HCT116 (cell line): ENCODE data around the gene ZNF501. TPM values are rescaled to one million over a fixed set of nuclear protein-coding genes. Genes with fewer than 3 reads are reported as not detected.

Source experiments
- ATAC-seq: fragments of 200-7000 bp; cut with Tn5 transposase; 2 replicates; pipeline ENCODE4 v1.9.1; 2020; ENCODE audit warnings: mild to moderate bottlenecking, moderate library complexity
- BruUV-seq: library from RNA; stranded (reverse); fragments of 400-500 nt; replicated peaks from 2 replicates; lab custom pipeline; 2021; lab: Mats Ljungman, UMichigan
- CTCF ChIA-PET: fragments of 300-600 bp; sonication (Branson Sonifier 250); formaldehyde crosslinking; loops from one replicate; lab custom pipeline; 2021; ENCODE audit warnings: antibody characterized with exemption; lab: Charles Lee
- POLR2A ChIA-PET: fragments of 300-600, 350-600 bp; sonication (Branson Sonifier 250); formaldehyde crosslinking; loops from one replicate; lab custom pipeline; 2021; ENCODE audit warnings: antibody characterized with exemption; lab: Charles Lee
- RAD21 ChIA-PET, 2 experiments: fragments of 300-600 bp; sonication (Branson Sonifier 250); formaldehyde crosslinking; loops; one replicate each; lab custom pipeline; 2023; ENCODE audit warnings: low total read pairs in 2 of 2; ENCODE audit not compliant: uncharacterized antibody in 2 of 2, unreplicated experiment in 2 of 2, low non-redundant PET in 1 of 2; lab: Charles Lee
- DNase-seq: peaks from one replicate; pipeline ENCODE4 v3.0.0-alpha.2; 2010; ENCODE audit warnings: low read depth, low spot score
- H2AFZ ChIP-seq: fragments of 200-600 bp; shearing (Covaris generic), sonication (generic); 2 replicates; pipeline ENCODE4 v1.6.1; 2017; ENCODE audit warnings: low read depth, mixed run types, mixed read lengths, antibody characterized with exemption, low read length; ENCODE audit not compliant: poor library complexity, severe bottlenecking
- H3K27ac ChIP-seq: 2 replicates; pipeline ENCODE4 v1.5.1; 2012; ENCODE audit warnings: low read depth, low read length
- H3K27me3 ChIP-seq: fragments of 200-600 bp; sonication (generic); 2 replicates; pipeline ENCODE4 v1.6.1; 2016; ENCODE audit warnings: mixed run types, low read length, mixed read lengths; ENCODE audit not compliant: insufficient read depth
- H3K36me3 ChIP-seq, 2 experiments: fragments of 200-500 bp in 1 of 2; fragments of 200-600 bp in 1 of 2; sonication (Bioruptor generic) in 1 of 2; sonication (generic) in 1 of 2; 2 replicates each; pipeline versions ENCODE4 v1.5.1 to v1.6.1; 2014 to 2016; ENCODE audit warnings: low read length in 2 of 2, inconsistent platforms in 1 of 2, mixed read lengths in 1 of 2, mixed run types in 1 of 2; ENCODE audit not compliant: insufficient read depth in 2 of 2, control insufficient read depth in 1 of 2
- H3K4me1 ChIP-seq, 2 experiments: fragments of 200-600 bp in 1 of 2; sonication (generic) in 1 of 2; 2 replicates each; pipeline versions ENCODE4 v1.5.1 to v1.6.1; 2012 to 2017; ENCODE audit warnings: low read length in 2 of 2, inconsistent platforms in 1 of 2, mild to moderate bottlenecking in 1 of 2, mixed read lengths in 1 of 2, mixed run types in 1 of 2, moderate library complexity in 1 of 2; ENCODE audit not compliant: insufficient read depth in 2 of 2, control insufficient read depth in 1 of 2
- H3K4me2 ChIP-seq: fragments of 200-600 bp; sonication (generic); 2 replicates; pipeline ENCODE4 v1.6.1; 2017; ENCODE audit warnings: mixed run types, low read length, mixed read lengths
- H3K4me3 ChIP-seq, 2 experiments: fragments of 200-600 bp in 1 of 2; sonication (generic) in 1 of 2; replicated peaks in 1 of 2; 2 replicates each; pipeline ENCODE4 v1.5.1; 2011 to 2016; ENCODE audit warnings: low read length in 2 of 2, control low read depth in 1 of 2, low read depth in 1 of 2, mild to moderate bottlenecking in 1 of 2, mixed read lengths in 1 of 2, mixed run types in 1 of 2
- H3K79me2 ChIP-seq: fragments of 200-600 bp; sonication (generic); 2 replicates; pipeline ENCODE4 v1.6.1; 2017; ENCODE audit warnings: mild to moderate bottlenecking, mixed run types, low read length, moderate library complexity, mixed read lengths; ENCODE audit not compliant: insufficient read depth
- H3K9ac ChIP-seq: fragments of 200-600 bp; sonication (generic); 2 replicates; pipeline ENCODE4 v1.6.1; 2016; ENCODE audit warnings: low read length, mixed read lengths
- H3K9me2 ChIP-seq: fragments of 200-600 bp; sonication (generic), shearing (Covaris generic); 2 replicates; pipeline ENCODE4 v1.6.1; 2017; ENCODE audit warnings: mixed run types, mild to moderate bottlenecking, moderate library complexity; ENCODE audit not compliant: insufficient read depth
- H3K9me3 ChIP-seq, 2 experiments: fragments of 200-500 bp in 1 of 2; fragments of 200-600 bp in 1 of 2; sonication (Bioruptor generic) in 1 of 2; sonication (generic) in 1 of 2; 2 replicates each; pipeline ENCODE4 v1.6.1; 2014 to 2017; ENCODE audit warnings: low read length in 2 of 2, mixed read lengths in 2 of 2, inconsistent platforms in 1 of 2, low read depth in 1 of 2, mild to moderate bottlenecking in 1 of 2, mixed run types in 1 of 2, moderate library complexity in 1 of 2; ENCODE audit not compliant: control insufficient read depth in 1 of 2, insufficient read depth in 1 of 2
- H4K20me1 ChIP-seq: fragments of 200-600 bp; sonication (generic), shearing (Covaris generic); 2 replicates; pipeline ENCODE4 v1.6.1; 2017; ENCODE audit warnings: mixed run types, mild to moderate bottlenecking, moderate library complexity; ENCODE audit not compliant: insufficient read depth
- CEBPB ChIP-seq: IDR thresholded peaks from 2 replicates; pipeline ENCODE4 v1.6.1; 2012; ENCODE audit warnings: low read depth
- EGR1 ChIP-seq: IDR thresholded peaks from 2 replicates; pipeline ENCODE4 v1.6.1; 2012; ENCODE audit warnings: low read depth
- ELF1 ChIP-seq: IDR thresholded peaks from 2 replicates; pipeline ENCODE4 v1.6.1; 2012; ENCODE audit warnings: low read depth, borderline replicate concordance
- EZH2 ChIP-seq: fragments of 200-600 bp; sonication (generic); IDR thresholded peaks from 2 replicates; pipeline ENCODE4 v1.6.1; 2017; ENCODE audit warnings: antibody characterized with exemption, mixed run types
- EZH2phosphoT487 ChIP-seq: fragments of 200-600 bp; IDR thresholded peaks from 2 replicates; pipeline ENCODE4 v1.6.1; 2018; ENCODE audit warnings: antibody characterized with exemption, borderline replicate concordance
- FOSL1 ChIP-seq: IDR thresholded peaks from 2 replicates; pipeline ENCODE4 v1.6.1; 2012; ENCODE audit warnings: low read depth
- JUND ChIP-seq: IDR thresholded peaks from 2 replicates; pipeline ENCODE4 v1.6.1; 2012
- POLR2A ChIP-seq: IDR thresholded peaks from 2 replicates; pipeline ENCODE4 v1.7.0; 2011; ENCODE audit warnings: borderline replicate concordance; ENCODE audit not compliant: insufficient read depth, insufficient read length; ENCODE audit errors: extremely low read depth
- POLR2AphosphoS5 ChIP-seq: IDR thresholded peaks from 2 replicates; pipeline ENCODE4 v1.6.1; 2011; ENCODE audit warnings: mild to moderate bottlenecking, low read depth, low read length, moderate library complexity
- RAD21 ChIP-seq: IDR thresholded peaks from 2 replicates; pipeline ENCODE4 v1.6.1; 2012; ENCODE audit warnings: low read depth, mild to moderate bottlenecking
- SRF ChIP-seq: IDR thresholded peaks from 2 replicates; pipeline ENCODE4 v1.6.1; 2012; ENCODE audit warnings: low read depth
- YY1 ChIP-seq: IDR thresholded peaks from 2 replicates; pipeline ENCODE4 v1.6.1; 2011; ENCODE audit warnings: low read length, low read depth, moderate library complexity, mild to moderate bottlenecking; ENCODE audit not compliant: insufficient replicate concordance; ENCODE audit errors: extremely low read depth
- ZBTB33 ChIP-seq: IDR thresholded peaks from 2 replicates; pipeline ENCODE4 v1.6.1; 2011; ENCODE audit warnings: mild to moderate bottlenecking, low read length, moderate library complexity; ENCODE audit not compliant: insufficient replicate concordance; ENCODE audit errors: extremely low read depth
- ZFX ChIP-seq: fragments of 450-650 bp; IDR thresholded peaks from 2 replicates; pipeline ENCODE4 v1.6.1; 2017
- ZNF274 ChIP-seq: fragments of 200-500 bp; sonication (Bioruptor generic); IDR thresholded peaks from 2 replicates; pipeline ENCODE4 v1.6.1; 2014; ENCODE audit warnings: mild to moderate bottlenecking, low read depth, low read length, inconsistent platforms
- intact Hi-C: fragments of 100-400 bp; cut with micrococcal nuclease; formaldehyde crosslinking; loops from 2 replicates; pipeline ENCODE4 v1.10.0; 2022
- total RNA-seq: library from RNA; stranded (reverse); gene quantifications from one replicate; pipeline ENCODE4 v1.2.1, GENCODE V29; 2021; ENCODE audit not compliant: unreplicated experiment
- TF ChIP-seq, protein P1 (sequence below): IDR thresholded peaks from 2 replicates; pipeline ENCODE4 v1.6.1; 2012

ZNF501 gene
- total RNA-seq, 1 experiment from 2014 or later: 0.12 TPM

DNA sequence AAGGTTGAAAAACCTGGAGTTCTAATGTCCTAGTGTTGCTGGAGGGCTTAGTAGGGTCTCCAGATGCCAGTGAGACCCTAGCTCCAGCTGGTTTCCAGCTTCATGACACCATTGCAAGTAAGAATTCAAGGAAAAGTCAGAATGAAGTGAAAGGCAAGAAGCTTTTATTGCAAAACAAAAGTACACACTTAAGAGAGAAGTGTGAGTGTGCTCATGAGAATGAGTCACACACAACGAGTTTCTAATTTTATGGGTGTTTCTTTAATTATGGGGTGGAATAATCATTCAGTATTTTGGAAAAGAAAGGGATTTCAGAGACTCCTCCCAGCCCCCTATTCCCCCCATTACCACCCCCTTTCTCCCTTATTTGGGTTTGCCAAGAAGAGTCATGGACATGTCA, 41.5 kb upstream of the ZNF501 start:
- Histone ChIP-seq H3K36me3 (no peaks in the 10 kb centered on the region), H2AFZ (no peak overlapping the region), H3K9me2 (no peaks in the 10 kb centered on the region), H3K79me2 (no peaks in the 10 kb centered on the region), H3K9ac (no peak overlapping the region), H3K9me3 (peaks cover 5% of the 10 kb centered on the region in 2 experiments; a peak in 2 of 4 replicates), H3K4me3 (no peak overlapping the region), H3K27ac (no peak overlapping the region), H3K4me2 (no peak overlapping the region), H3K27me3 (no peaks in the 10 kb centered on the region), H4K20me1 (no peaks in the 10 kb centered on the region), H3K4me1 (no peaks in the 10 kb centered on the region)
- TF ChIP-seq FOSL1: no peak
- ChIA-PET CTCF (no interaction called here), RAD21 (no interaction called here), POLR2A (no interaction called here)
- DNase-seq (no peak), ATAC-seq (no peak)
- BruUV-seq: no TSS peak
- intact Hi-C loops: no loop called here

- Histone ChIP-seq H3K9me3 (peaks cover 12 to 15% of the 10 kb centered on the region in 2 experiments; a peak in 3 of 4 replicates), H2AFZ (peak within 1 kb of the TSS; percentile 84), H3K27ac (peak within 1 kb of the TSS; percentile 46; the same call in 1 of the 2 replicates), H3K79me2 (no peaks in the 10 kb centered on the region), H3K9me2 (no peaks in the 10 kb centered on the region), H3K4me2 (peak within 1 kb of the TSS; percentile 71), H3K27me3 (no peaks in the 10 kb centered on the region), H3K4me3 (peak within 1 kb of the TSS; percentile 54 to 66), H4K20me1 (no peaks in the 10 kb centered on the region), H3K9ac (peak within 1 kb of the TSS; percentile 52), H3K36me3 (no peaks in the 10 kb centered on the region), H3K4me1 (no peaks in the 10 kb centered on the region)
- BruUV-seq: TSS peak; percentile 62
- intact Hi-C loops: no loop called here
- peak; percentile 66 for DNase-seq
- ChIA-PET CTCF (no interaction called here), POLR2A (no interaction called here), RAD21 (no interaction called here)
- peak; percentile 93 for ATAC-seq
- TF ChIP-seq SRF: peak; percentile 72
- no peak for TF ChIP-seq RAD21
- no peak for TF ChIP-seq FOSL1
- TF ChIP-seq CEBPB: no peak
- TF ChIP-seq EZH2: no peak
- TF ChIP-seq ZNF274: no peak
- no peak for TF ChIP-seq JUND
- no peak; the same call in 1 of the 2 replicates for TF ChIP-seq ELF1
- TF ChIP-seq ZBTB33: no peak
- no peak for TF ChIP-seq ZFX
- TF ChIP-seq POLR2A: no peak
- TF ChIP-seq POLR2AphosphoS5: peak; percentile 41; the same call in 1 of the 2 replicates
- no peak for TF ChIP-seq YY1
- TF ChIP-seq, protein P1, sequence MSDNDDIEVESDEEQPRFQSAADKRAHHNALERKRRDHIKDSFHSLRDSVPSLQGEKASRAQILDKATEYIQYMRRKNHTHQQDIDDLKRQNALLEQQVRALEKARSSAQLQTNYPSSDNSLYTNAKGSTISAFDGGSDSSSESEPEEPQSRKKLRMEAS: peak; percentile 35; the same call in 1 of the 2 replicates
- TF ChIP-seq EGR1: no peak
- no peak for TF ChIP-seq EZH2phosphoT487
Measured at GRCh38 chr3:44712455-44713075, 16.9 kb upstream of the ZNF501 start, which contains the start of gene ZNF502. Gene ZNF502 (plus strand): TSS chr3:44712660. CDS start chr3:44720262, 7,602 bp downstream.
